Pancreas (tissue), 10 donors: ENCODE results near the gene NTSR1. TPM values are rescaled to one million over a fixed set of nuclear protein-coding genes. Genes with fewer than 3 reads are reported as not detected.

Source experiments
- ATAC-seq, 4 donors: fragments of 200-7000 bp; cut with Tn5 transposase; one replicate each; pipeline versions ENCODE4 v1.8.0 to v1.9.1; 2020; ENCODE audit warnings: mild to moderate bottlenecking in 4 of 4, moderate library complexity in 4 of 4
- DNase-seq, 6 donors: peaks; one replicate each; pipeline ENCODE4 v3.0.0-alpha.2; 2020
- FAIRE-seq: peaks from 2 replicates; lab custom pipeline; 2012; peaks lifted over from hg19 to GRCh38; lab: Jason Lieb, UNC
- H3K27ac ChIP-seq, 4 donors: fragments of 200-600 bp; sonication (generic); 1 replicate in 3 of 4; 2 replicates in 1 of 4; pipeline versions ENCODE4 v1.5.0 to v1.8.0; 2020
- H3K27me3 ChIP-seq, 4 donors: fragments of 200-600 bp; one replicate each; pipeline ENCODE4 v1.8.0; 2021
- H3K36me3 ChIP-seq, 3 donors: fragments of 200-600 bp; sonication (generic) in 1 of 3; one replicate each; pipeline versions ENCODE4 v1.5.0 to v1.8.0; 2020 to 2021
- H3K4me1 ChIP-seq, 3 donors: fragments of 200-600 bp; one replicate each; pipeline ENCODE4 v1.8.0; 2021
- H3K4me3 ChIP-seq, 4 donors: fragments of 200-600 bp; sonication (generic) in 2 of 4; one replicate each; pipeline versions ENCODE4 v1.5.0 to v1.8.0; 2020 to 2021
- H3K9me3 ChIP-seq, 4 donors: fragments of 200-600 bp; one replicate each; pipeline ENCODE4 v1.8.0; 2021
- WGBS, 2 donors: extraction: QIAGEN DNeasy Blood & Tissue Kit; methylation state at CpG; one replicate each; pipeline ENCODE4 v1.1.7; 2013; 5-methylcytosine and 5-hydroxymethylcytosine counted together
- intact Hi-C, 3 donors: fragments of 100-400 bp; cut with DNase I; formaldehyde crosslinking; loops; one replicate each; pipeline versions ENCODE4 v1.11.1 to v1.14.2; 2022
- polyA plus RNA-seq, 2 donors: library from polyadenylated mRNA; stranded (reverse); fragments of 200-250 nt; gene quantifications; one replicate each; pipeline ENCODE4 v1.2.3, GENCODE V29; 2013
- total RNA-seq, 6 donors: library from RNA; stranded (reverse); fragmentation: NEBNext Ultra II Directional in 4 of 6; extraction: Animal tissue kit (Norgen Biotek cat#: 25700) in 4 of 6; gene quantifications; one replicate each; pipeline versions ENCODE4 v1.2.1 to v1.2.4, GENCODE V29; 2021 to 2023
- TF ChIP-seq, protein P1 (sequence below), 4 donors: fragments of 200-600 bp; sonication (generic) in 3 of 4; IDR thresholded peaks; one replicate each; pipeline versions ENCODE4 v1.5.0 to v1.8.0; 2021; ENCODE audit warnings: antibody characterized with exemption in 4 of 4
- donor health status: healthy with polysubstance abuse.
- donor health status: DM: no; HTN: no; CAD: no; lungs with moderate emphysema.
- donor health status: DM: no; HTN: no; CAD: no.
- donor health status: control.
- donor health status: control.
- donor health status: Bipolar disorder and iron deficiency.
- donor health status: DM: yes; HTN: yes; CAD: no.
- donor health status: DM: no; HTN: no; CAD: no.
- donor health status: DM: no; HTN: no; CAD: no.
- donor health status: DM: yes; HTN: yes; CAD: no.

NTSR1 gene
- total and polyA plus RNA-seq, 8 donors = 0.02 to 0.15 (median 0.09) TPM; not detected in 2

DNA sequence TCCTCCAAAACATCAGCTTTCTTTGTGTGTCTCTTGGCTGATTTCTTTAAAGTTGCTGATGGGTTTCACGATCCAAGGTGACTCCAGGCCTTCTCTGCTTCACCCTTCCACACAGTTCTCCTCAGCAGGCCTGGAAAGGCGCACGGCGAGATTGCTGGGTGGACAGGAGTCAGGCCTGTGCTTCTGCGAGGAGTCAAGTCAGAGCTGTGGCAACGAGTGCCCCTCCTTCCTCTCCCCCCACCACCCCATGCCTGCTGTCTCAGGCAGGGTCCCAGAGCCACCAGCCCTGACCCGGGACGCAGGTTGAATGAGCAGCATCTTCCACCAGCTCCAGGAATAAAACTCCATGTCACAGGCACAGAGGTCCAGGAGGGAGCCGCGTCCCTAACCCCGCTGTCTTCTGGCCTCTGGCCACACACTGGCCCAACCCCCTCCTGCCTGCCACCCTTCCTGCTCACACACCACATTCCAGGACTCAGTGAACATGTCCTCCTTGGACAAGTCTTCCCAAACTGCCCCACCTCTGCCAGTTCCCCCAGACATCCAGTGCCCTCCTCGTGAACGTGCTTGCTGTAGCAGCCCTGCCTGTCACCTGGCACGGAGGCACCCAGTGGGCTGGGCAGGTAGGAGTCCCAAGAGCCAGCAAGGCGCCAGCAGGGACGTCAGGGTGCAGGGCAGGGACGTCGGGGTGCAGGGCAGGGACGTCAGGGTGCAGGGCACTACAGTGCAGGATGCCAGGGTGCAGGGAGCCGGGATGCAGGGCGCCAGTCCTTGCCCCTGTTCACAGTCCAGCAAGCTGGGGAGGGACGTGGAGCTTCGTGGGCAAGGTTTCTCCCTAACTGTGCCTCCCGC, 7.2 kb upstream of the NTSR1 start:
- FAIRE-seq = no peak
- no peak overlapping the region for H3K27ac ChIP-seq
- no peak overlapping the region for H3K4me3 ChIP-seq
- TF ChIP-seq, protein P1, sequence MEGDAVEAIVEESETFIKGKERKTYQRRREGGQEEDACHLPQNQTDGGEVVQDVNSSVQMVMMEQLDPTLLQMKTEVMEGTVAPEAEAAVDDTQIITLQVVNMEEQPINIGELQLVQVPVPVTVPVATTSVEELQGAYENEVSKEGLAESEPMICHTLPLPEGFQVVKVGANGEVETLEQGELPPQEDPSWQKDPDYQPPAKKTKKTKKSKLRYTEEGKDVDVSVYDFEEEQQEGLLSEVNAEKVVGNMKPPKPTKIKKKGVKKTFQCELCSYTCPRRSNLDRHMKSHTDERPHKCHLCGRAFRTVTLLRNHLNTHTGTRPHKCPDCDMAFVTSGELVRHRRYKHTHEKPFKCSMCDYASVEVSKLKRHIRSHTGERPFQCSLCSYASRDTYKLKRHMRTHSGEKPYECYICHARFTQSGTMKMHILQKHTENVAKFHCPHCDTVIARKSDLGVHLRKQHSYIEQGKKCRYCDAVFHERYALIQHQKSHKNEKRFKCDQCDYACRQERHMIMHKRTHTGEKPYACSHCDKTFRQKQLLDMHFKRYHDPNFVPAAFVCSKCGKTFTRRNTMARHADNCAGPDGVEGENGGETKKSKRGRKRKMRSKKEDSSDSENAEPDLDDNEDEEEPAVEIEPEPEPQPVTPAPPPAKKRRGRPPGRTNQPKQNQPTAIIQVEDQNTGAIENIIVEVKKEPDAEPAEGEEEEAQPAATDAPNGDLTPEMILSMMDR (IDR thresholded peaks at IDR 0.05) = no peak
- ATAC-seq = no peak
- H3K4me1 ChIP-seq = no peaks in the 10 kb centered on the region
- intact Hi-C loops = no loop called here
- no peaks in the 10 kb centered on the region for H3K27me3 ChIP-seq
- H3K36me3 ChIP-seq = no peaks in the 10 kb centered on the region
- WGBS, 2 donors = 48 to 65% methylated on average over 23 to 24 of the region's 24 CpGs
- H3K9me3 ChIP-seq = no peaks in the 10 kb centered on the region
- DNase-seq = peak in 2 of 6 donors; percentile 11 to 20

DNA sequence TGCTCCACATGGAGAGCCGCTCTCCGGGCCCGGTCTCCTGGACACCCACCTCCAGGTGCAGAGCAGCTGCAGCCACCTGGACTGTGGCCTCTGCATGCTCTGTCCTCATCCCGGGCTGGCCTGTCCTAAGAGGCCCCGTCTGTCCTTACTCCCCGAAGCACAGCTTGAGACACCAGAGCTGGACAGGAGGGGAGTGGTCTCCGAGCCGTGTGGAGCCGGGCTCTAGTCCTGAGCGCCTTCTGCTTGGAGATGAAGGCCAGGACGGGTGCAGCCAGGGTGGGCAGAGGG, 6.7 kb upstream of the NTSR1 start:
- TF ChIP-seq, protein P1 (IDR thresholded peaks at IDR 0.05) = no peak
- Histone ChIP-seq H3K36me3 (no peaks in the 10 kb centered on the region), H3K27ac (no peak overlapping the region), H3K27me3 (no peaks in the 10 kb centered on the region), H3K4me3 (no peak overlapping the region), H3K4me1 (no peaks in the 10 kb centered on the region), H3K9me3 (no peaks in the 10 kb centered on the region)
- FAIRE-seq (no peak), DNase-seq (no peak), ATAC-seq (no peak)
- intact Hi-C loops = no loop called here
- whole genome bisulfite sequencing, 2 donors = 55 to 68% methylated on average over 11 of the region's 11 CpGs

DNA sequence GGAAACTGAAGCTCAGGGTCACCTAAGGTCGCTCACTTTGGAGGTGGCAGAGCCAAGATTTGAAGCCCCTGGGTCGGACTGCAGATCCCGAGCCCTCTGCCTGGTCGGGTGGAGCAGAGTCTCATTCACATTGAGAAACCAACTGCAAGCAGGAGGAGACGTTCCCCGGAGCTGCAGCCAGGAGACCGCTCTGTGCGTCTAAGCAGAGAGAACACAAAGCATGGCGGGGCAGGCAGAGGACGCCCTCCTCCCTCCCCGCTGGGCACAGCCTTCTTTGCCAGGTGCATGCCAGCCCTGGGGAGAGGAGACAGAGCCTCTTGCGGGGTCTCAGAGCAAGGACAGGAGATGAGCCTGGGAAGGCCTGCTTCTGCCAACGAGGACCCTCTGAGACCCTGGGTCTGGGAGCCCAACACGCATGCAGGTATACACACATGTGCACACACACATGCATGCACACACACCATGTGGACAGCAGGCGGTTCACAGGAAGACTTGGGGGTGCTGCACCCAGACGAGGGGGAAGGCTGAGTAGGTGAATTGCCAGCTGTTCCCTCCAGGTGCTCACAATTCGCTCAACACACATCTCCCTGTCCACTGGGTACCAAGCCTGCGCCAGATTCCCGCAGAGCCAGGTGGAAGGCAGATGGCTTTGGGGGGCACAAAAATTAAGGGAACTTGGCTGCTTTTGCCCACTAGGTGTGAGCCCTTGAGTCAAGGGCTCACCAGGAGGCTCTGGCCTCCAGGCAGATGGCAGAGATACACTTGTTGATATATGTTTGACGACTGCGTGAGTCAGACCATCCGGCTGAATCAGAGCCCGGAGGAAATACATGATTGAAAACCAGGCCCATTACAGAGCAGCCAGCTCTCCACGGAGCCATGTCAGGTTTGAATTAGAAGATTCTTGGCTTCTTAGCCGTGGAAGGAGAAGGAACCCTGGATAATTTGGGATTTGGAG, 5.5 kb upstream of the NTSR1 start:
- Histone ChIP-seq H3K27me3 (no peaks in the 10 kb centered on the region), H3K4me1 (no peaks in the 10 kb centered on the region), H3K27ac (no peak overlapping the region), H3K9me3 (no peaks in the 10 kb centered on the region), H3K4me3 (no peak overlapping the region), H3K36me3 (no peaks in the 10 kb centered on the region)
- intact Hi-C loops = no loop called here
- WGBS, 2 donors = 58 to 64% methylated on average over 25 of the region's 25 CpGs
- TF ChIP-seq, protein P1 (IDR thresholded peaks at IDR 0.05) = no peak
- FAIRE-seq = no peak
- DNase-seq = peak in 1 of 6 donors; percentile 28
- ATAC-seq = no peak

DNA sequence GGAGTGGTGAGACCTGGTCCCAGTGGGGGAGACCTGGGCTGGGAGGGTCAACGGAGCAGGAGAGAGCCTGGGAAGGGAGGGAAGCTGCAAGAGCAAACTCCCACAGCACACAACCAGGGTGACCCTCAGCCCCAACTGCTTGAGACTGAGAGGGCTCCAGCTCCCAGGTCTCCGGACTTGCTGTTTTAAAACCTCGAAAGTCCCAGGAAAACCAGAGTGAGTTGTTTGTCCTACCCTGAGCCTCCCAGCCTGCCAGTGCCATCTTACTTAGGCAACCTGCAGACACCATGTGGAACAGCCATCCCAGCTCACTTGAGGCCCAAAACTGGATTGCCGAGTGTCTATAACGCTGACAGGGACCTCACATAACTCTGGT, 4.8 kb upstream of the NTSR1 start:
- ATAC-seq (no peak), DNase-seq (no peak), FAIRE-seq (no peak)
- TF ChIP-seq, protein P1 (IDR thresholded peaks at IDR 0.05) = no peak
- Histone ChIP-seq H3K9me3 (no peaks in the 10 kb centered on the region), H3K4me1 (no peaks in the 10 kb centered on the region), H3K36me3 (no peaks in the 10 kb centered on the region), H3K4me3 (no peak overlapping the region), H3K27ac (no peak overlapping the region), H3K27me3 (peaks cover 0 to 3% (median 1%) of the 10 kb centered on the region in 4 donors)
- intact Hi-C loops = no loop called here
- 64 to 85% methylated on average over 5 of the region's 5 CpGs for WGBS, 2 donors
